Measurements from ENCODE around the gene MCL1.
"Not testable (repeated sequence)": the region's sequence is repeated elsewhere in the genome, so short reads cannot be mapped to it uniquely, and the experiment has no call there.

Gene MCL1

DNA sequence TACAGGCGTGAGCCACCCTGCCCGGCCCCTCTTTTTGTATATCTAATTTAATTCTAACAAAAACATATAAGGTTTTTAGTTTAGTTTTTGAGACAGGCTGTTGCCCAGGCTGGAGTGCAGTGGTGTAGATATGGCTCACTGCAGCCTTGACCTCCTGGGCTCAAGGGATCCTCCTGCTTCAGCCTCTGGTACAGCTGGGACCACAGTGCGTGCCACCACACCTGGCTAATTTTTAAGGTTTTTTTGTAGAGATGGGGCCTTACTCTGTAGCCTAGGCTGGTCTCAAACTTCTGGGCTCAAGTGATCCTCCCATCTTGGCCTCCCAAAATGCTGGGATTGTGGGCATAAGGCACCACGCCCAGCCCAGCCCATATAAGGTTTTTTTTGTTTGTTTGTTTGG is 31.2 kb upstream of the MCL1 start:
- DNase-seq (ENCODE audit: low read depth), result no peak
- no peak overlapping the region for H3K4me3 ChIP-seq (ENCODE audit: low read length)
- TF ChIP-seq, protein P1, sequence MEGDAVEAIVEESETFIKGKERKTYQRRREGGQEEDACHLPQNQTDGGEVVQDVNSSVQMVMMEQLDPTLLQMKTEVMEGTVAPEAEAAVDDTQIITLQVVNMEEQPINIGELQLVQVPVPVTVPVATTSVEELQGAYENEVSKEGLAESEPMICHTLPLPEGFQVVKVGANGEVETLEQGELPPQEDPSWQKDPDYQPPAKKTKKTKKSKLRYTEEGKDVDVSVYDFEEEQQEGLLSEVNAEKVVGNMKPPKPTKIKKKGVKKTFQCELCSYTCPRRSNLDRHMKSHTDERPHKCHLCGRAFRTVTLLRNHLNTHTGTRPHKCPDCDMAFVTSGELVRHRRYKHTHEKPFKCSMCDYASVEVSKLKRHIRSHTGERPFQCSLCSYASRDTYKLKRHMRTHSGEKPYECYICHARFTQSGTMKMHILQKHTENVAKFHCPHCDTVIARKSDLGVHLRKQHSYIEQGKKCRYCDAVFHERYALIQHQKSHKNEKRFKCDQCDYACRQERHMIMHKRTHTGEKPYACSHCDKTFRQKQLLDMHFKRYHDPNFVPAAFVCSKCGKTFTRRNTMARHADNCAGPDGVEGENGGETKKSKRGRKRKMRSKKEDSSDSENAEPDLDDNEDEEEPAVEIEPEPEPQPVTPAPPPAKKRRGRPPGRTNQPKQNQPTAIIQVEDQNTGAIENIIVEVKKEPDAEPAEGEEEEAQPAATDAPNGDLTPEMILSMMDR (conservative IDR thresholded peaks at IDR 0.05; ENCODE audit: low read length), result no peak

DNA sequence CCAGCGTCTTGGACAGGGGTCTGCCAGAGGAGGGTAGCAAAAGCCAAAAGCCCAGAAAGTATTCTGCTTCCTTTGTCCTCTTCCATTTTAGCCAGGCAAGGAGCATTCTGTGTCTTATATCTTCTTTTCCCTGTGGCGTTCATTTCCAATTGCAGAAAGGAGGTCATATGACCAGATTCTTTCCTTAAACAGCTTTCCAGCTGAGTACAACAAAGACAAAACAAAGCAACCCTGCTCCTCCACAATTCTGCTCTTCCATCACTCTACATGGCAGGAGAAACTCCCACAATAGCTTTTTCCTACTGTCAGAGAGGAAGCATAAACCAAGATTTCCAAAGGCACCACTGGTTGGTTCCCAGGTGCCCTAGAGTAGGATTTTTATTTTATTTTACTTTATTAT is 30.3 kb upstream of the MCL1 start:
- TF ChIP-seq, protein P1 (conservative IDR thresholded peaks at IDR 0.05; ENCODE audit: low read length), result no peak
- H3K4me3 ChIP-seq (ENCODE audit: low read length), result no peak overlapping the region
- DNase-seq (ENCODE audit: low read depth), result peak; percentile 37

DNA sequence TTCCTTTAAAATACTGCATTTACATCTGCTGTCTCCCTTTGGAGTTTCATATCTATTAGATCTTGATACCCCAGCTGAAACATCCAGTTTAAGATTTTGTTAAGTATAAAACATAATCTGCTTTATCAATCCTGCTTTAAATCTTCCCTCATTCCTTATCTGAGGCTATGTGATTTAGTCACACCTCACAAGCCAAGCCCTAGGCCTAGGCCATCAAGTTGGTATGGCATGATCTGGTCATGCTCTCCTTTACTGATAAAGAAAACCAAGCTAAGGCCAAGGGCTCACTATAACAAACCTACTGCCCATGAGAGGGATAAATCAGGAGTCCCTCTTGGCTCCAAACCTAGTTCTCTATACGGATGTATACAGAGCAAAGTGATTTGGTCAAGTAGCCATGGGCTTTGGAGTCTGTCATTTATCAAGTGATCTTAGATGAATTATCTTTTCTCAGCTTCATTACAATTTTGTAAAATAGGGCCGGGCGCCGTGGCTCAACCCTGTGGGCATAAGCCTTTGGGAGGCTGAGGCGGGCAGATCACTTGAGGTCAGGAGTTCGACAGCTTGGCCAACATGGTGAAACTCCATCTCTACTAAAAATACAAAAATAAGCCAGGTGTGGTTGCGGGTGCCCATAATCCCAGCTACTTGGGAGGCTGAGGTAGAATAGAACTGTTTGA is 27.2 kb upstream of the MCL1 start:
- TF ChIP-seq, protein P1 (conservative IDR thresholded peaks at IDR 0.05; ENCODE audit: low read length), result no peak
- no peak for DNase-seq (ENCODE audit: low read depth)
- no peak overlapping the region for H3K4me3 ChIP-seq (ENCODE audit: low read length)

DNA sequence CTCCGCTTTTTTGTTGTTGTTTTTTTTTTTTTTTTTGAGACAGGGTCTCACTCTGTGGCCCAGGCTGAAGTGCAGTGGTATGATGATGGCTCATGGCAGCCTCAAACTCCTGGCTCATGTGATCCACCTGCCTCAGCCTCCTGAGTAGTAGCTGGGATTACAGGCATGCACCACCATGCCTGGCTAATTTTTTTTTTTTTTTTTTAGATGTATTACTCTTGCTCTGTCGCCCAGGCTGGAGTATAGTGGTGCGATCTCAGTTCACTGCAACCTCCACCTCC is 26.0 kb upstream of the MCL1 start:
- DNase-seq (ENCODE audit: low read depth); H3K4me3 ChIP-seq (ENCODE audit: low read length): not testable (repeated sequence)

DNA sequence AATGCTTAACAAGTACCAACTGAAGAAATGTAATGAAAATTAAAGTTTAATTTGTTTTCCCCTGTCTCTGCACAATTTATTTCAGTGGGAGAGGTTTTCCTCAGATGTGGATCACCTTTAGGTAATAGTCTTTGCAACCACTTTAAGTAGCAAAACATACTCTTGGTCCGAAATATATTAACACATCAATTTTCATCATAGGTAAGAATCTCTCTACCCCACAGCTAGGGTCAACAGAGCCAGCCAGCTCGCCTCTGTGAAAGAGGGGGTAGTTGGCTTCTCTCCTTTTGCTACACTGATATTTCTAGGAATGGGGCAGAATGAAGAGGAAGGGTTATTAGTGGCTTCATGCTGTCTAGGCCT is 24.8 kb upstream of the MCL1 start:
- TF ChIP-seq, protein P1 (conservative IDR thresholded peaks at IDR 0.05; ENCODE audit: low read length), result no peak
- DNase-seq (ENCODE audit: low read depth), result no peak
- no peak overlapping the region for H3K4me3 ChIP-seq (ENCODE audit: low read length)

DNA sequence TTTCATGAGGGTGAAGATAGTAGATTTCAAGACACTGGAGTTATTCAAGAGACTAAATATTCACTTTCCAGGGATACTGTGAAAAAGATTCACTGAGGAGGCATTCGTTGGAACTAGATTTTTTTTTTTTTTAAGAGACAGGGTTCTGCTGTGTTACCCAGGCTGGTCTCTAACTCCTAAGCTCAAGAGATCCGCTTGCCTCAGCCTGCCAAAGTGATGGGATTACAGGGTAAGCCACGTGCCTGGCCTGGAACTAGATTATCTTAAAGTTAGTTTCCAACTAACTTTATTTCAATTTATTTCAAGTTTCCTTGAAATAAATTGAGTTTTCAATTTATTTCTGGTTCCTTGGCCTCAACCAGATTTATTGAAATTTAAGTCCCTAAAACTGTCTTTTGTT is 24.3 kb upstream of the MCL1 start:
- TF ChIP-seq, protein P1 (conservative IDR thresholded peaks at IDR 0.05; ENCODE audit: low read length), result no peak
- no peak for DNase-seq (ENCODE audit: low read depth)
- no peak overlapping the region for H3K4me3 ChIP-seq (ENCODE audit: low read length)

DNA sequence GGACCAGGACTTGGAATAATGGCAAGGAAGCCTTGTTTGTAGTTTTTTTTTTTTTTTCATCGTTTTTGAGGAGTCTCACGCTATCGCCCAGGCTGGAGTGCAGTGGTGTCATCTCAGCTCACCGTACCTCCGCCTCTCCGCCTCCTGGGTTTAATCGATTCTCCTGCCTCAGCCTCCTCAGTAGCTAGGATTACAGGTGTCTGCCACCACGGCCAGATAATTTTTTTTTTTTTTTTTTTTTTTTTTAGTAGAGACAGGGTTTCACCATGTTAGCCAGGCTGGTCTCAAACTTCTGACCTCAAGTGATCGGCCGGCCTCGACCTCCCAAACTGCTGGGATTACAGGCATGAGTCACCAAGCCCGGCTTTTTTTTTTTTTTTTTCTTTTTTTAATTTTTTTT is 23.0 kb upstream of the MCL1 start:
- DNase-seq (ENCODE audit: low read depth); H3K4me3 ChIP-seq (ENCODE audit: low read length): not testable (repeated sequence)

DNA sequence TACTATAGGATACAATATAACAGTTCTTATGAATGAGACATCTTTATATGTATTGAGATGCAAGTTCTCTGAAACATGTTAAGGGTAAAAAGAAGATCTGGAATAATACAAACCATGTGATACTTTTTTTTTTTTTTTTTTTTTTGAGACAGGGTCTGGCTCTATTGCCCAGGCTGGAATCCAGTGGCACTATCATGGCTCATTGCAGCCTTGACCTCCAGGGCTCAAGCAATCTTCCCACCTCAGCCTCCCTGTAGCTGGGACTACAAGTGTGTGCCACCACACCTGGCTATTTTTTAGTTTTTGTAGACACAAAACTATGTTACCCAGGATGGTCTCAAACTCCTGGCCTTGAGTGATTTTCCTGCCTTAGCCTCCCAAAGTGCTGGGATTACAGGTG is 22.1 kb upstream of the MCL1 start:
- TF ChIP-seq, protein P1 (conservative IDR thresholded peaks at IDR 0.05; ENCODE audit: low read length), result no peak
- no peak for DNase-seq (ENCODE audit: low read depth)
- H3K4me3 ChIP-seq (ENCODE audit: low read length), result no peak overlapping the region

DNA sequence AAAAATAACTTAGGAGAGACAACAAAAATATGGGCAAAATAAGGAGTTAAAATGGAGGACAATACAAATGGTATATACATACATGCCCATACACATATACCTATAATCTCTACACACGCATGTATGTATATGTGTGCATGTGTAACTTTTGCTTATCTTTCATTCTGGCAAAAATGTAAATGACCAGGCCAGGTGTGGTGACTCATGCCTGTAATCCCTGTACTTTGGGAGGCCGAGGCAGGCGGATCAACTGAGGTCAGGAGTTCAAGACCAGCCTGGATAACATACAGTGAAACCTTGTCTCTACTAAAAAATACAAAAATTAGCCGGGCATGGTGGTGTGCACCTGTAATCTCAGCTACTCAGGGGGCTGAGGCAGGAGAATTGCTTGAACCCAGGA is 18.9 kb upstream of the MCL1 start:
- DNase-seq (ENCODE audit: low read depth); H3K4me3 ChIP-seq (ENCODE audit: low read length): not testable (repeated sequence)

All from AG10803 (cell line).